NCI-H748 (cell line): ENCODE results near the gene PHACTR1.

Source experiments
- DNase-seq: peaks from one replicate; lab custom pipeline; 2025; ENCODE audit not compliant: unreplicated experiment; lab: John Stamatoyannopoulos, UW

The PHACTR1 gene

DNA sequence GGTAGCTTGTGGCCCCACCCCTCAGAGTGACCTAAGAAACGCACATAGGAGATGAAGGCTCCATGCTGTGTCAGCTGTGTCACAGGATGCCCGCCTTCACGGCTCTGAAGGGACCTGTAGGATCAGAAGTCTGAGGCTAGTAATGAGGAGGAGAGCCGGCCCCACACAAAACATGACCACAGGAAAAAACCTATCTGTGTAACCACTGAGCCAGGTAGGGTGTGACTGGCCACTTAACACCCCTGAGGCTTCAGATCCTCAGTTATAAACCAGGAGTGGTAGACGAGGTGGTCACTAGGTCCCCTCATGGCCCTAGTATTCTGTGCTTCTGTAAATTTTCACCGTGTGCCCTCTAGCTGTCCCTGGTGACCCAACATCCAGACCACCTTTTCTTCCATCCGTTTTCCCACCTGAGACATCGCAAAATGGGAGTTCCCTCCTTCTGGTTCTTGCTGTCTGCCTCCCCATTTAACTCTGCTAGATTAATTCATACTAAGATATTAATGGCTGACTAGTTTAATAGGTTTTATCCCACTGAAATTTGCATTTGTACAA is 558.9 kb downstream of the PHACTR1 start:
- no peak for DNase-seq

DNA sequence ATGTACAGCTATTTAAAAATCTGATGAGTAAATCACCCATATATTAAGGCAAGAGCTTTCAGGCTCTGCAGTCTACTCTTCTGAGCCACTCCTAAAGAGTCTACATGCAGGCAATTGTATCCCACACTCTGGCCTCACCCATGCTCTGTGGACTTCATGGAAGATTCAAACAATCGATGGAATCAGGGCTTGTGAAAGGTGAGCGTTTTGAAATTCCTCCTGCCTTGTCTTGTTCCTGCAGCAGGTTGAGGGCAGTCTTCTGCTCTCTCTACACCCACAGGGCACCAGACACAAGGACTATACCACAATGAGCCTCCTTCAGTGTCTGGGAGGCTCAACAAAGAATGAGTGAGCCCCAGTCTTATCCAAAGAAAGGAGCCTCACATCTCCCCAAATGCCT is 560.7 kb downstream of the PHACTR1 start:
- no peak for DNase-seq

DNA sequence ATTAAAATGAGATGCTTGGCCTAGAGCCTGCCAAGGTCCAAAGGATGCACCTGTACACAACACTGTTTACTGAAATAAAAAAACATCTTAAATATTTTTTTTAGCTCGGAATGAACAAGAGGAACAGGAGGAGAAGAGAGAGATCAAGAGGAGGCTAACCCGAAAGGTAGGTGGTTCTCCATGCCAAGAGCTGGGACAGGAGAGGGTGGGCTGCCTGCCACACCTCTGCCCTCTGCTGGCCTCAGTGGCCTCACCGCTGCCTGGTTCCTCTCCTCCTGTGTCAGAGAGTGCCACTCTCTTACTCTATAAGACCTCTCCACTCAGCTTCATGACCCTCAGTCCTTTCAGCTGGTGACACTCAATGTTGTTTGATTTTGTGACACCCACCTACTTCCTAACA is 561.6 kb downstream of the PHACTR1 start:
- peak; percentile 29 for DNase-seq

DNA sequence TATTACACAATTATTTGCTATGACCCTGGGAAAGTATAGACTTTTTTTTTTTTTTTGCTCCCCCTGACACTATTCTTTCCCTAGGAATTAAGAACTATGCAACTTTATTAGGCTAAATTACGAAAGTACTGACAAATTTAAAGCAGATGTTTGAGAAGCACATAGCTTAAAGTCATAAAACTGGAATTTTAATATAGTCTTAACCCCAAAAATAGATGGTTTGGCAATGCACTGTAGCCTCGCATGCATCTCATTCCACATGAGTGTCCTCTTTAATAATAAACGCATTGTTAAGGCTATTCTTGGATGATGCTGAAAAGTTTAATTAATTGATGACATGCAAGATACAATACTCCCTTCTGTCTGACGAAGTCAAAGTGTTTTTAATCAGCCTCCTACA is 562.4 kb downstream of the PHACTR1 start:
- DNase-seq: no peak

DNA sequence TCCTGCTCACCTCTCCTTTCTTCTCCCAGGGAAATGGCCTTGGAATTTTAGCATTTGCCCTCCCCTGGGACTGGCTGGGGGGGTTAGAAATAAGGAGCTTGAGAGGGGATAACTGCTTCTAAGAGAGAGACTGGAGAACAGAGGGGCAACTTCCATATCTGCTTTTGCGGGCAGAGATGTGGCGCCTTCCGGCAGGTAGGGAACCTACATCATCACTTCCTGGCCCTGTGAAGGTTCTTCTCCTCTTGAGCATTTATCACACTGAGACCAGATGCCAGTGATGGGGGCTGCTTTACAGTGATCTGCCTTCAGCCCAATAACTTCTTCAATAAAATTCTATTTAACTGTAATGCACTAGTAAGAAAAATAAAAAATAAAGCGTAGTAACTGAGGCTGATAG is 563.7 kb downstream of the PHACTR1 start:
- no peak for DNase-seq

DNA sequence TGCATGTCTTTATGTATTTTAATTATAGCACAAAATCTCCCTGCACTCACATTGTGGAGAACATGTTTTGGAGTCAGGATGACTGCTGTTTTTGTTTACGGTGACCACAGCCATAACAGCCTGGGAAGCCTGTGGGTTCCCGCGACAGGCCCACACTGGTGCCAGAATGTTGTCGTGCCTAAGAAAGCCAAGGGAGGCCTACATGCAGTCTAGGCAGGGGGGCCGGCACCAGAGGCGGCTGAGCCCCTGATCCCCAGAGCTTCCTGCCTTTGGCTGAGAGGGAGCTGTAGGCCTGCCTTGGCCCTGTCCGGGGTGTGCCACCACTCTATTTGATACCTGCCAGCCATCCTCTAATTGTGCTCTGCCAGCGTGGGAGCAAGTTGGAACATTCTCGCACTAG is 565.1 kb downstream of the PHACTR1 start:
- DNase-seq: no peak

DNA sequence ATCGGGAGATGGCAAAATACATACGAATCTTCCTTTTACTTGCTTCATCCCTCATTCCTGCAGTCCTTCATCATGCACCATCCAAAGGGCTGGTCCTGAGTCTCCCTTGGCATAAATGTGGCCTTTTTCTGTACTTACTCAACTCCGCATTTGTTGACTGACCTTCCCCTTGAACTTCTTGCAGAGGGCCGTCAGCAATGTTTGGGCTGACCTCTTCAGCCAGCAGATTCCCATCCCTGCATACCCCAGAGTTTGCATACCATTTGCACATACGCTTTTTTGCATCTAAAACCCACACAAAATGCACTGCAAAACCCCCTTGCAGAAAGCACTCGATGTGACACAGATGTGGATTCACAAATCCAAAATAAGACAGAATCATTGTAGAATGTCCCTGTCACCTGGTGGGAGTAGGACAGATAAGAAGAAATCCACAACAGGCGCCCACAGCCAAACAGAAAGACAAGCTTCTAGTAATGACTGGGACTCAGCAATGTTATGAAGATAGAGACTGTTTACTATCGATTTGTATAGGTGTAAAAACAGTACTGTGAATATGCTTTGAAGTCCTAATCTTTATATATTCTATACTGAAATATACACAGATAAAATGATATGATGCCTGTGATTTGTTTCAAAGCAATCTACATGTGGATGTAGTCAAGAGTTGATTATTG is 566.0 kb downstream of the PHACTR1 start:
- DNase-seq: no peak

GRCh38 chr6:13283331-13283730 is 566.8 kb downstream of the PHACTR1 start:
- no peak for DNase-seq

GRCh38 chr6:13284646-13285045 is 568.1 kb downstream of the PHACTR1 start:
- DNase-seq: no peak

- no peak for DNase-seq
Observed at GRCh38 chr6:13285705-13286104, 569.1 kb downstream of the PHACTR1 start.

DNA sequence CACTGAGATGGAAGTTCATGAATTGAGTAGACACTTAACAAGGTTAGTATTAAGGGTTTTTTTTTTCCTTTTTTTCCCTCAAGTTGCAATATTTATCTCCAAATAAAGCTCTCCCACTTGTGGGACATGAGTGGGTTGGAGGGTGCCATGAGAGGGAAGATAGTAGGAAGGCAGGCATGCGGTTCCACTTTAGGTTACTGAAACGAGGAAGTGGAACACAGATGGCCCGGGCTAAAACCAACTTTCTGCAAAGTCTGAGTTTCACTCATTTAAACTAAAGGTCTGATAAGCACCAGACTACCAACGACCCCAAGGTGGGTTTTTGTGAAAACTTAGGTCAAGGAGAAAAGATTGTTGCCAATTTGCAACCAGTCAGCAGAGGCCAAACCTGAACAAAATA is 569.6 kb downstream of the PHACTR1 start:
- DNase-seq: no peak

- DNase-seq: no peak
Observed at GRCh38 chr6:13287104-13287503, 570.5 kb downstream of the PHACTR1 start.

DNA sequence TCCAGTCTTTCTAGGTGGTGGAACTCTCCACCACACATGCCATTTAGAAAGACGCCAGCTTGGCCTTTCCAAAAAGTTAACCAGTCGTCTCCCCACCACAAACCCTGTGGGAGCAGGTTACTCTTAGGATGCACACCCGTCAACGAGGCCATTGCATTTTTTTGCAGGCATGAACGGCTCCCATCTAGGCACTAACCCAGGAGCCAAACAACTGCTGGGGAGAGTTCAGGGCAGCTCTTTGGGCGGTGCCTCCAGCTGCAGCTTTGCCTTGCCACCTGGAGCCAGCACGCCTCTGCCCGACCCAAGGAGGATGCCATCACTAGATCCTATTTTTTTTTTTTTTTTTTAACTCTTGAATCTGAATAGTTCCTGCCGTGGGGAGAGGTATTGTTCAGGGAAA is 571.9 kb downstream of the PHACTR1 start:
- no peak for DNase-seq

DNA sequence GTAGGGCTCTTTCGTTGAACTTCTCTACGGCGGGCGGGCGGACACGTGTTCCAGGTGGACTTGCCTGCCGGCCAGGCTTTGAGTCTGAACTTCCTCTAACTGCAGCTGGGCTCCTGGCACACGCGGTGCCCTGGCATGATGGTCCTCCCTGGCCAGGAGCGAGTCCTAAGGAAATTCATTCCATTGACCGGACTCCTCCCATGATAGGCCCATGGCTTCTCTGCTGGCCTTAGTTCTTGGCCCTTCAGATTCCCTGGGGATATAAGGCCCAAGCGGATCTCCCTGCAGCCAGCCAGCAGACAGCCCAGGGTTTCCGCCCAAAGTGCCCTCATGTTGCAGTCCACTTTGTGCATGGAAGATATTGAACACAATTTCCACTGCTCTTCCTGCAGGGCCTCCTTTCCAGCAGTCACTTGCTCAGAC is 572.4 kb downstream of the PHACTR1 start:
- DNase-seq: no peak

DNA sequence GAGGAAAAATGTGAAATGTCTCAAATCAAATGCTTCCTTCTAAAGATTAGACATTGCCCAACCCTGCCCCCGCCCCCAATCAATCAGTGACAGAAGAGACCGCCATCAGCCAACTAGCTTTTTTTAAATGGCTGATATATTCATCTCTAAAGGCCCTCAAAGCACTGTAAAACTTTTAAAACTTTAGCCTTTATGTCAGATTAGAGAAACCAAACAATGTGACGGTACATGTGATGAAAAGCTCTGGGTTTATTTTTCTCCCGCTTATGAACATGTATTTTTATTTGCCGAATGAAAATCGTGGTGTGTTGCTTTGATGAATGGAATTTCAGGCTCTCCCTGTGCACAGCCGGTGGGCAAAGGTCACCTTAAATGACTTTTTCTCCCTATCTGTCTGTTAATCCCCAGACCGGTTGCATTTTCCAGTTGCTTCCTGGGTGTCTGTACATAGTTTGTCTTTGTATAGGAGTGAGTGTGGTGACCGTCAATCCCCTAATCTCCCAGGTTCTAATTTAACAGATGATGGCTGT is 573.3 kb downstream of the PHACTR1 start:
- DNase-seq: no peak

DNA sequence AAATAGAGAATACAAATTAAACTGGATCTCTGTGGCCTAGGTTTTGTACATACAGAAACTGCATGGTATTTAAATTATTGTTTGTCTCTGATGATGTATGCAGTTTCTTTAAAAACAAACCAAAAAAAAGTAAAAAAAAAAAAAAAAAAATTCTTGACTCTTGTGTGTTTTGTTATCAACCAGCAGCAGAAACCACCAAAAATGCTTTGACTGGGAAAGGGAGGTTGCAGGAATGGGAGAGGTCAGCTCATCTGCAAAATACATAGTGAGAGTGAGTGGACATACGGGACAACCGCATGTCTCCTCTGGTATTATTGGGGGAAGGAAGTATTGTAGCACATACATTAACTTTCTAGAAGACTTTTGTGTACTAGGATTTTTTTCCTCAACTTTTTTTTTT is 573.8 kb downstream of the PHACTR1 start:
- DNase-seq: no peak

GRCh38 chr6:13292774-13293173 is 576.2 kb downstream of the PHACTR1 start:
- DNase-seq: no peak

DNA sequence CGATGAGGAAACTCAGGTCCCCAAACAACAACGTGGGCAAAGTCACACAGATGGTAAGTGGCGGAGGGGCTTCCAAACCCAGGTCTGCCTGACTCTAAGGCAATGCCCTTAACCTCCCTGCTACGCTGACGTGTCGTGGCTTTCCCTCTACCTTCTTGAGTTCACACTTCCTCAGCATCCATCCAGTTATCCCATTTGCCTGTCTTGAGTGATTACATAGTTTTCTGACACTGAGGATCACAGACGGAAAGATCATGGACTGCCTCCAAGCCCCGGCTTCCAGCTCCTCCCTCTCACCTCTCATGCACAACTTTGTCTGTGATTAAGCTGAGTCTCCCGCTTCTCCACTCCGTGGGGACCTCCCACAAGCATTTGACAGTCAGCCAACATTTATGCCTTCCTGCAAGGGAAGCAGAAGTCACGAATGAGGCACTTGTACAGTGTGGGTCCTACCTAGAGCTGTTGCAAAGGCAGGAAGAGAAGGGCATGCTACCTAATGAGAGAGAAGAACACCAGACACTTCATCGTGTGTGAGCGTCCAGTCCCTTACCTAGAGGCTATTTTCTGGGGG is 578.0 kb downstream of the PHACTR1 start:
- no peak for DNase-seq

GRCh38 chr6:13295576-13295975 is 579.0 kb downstream of the PHACTR1 start:
- DNase-seq: no peak

DNA sequence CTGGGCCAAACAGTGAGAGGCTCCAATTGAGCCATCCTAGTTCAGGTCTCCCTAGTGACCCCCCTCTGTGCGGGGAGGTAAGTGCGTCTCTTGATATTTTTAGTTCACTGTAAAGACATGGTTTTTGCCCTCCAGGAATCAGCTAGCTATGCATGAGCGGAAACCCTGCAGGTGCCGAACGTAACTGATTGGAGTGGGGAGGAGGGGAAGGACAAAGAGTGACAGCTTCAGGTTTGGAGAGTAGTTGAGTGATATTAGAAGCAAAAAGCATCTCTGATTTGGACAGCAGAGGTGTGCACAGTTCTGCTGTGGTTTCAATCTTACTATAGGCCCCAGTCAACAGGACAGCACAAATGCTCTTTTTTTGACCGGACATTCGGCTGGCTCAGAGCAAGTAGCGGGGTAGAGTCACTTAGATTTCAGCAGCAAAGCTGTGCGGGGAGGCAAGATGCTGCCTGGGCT is 580.0 kb downstream of the PHACTR1 start:
- no peak for DNase-seq

- no peak for DNase-seq
Observed at GRCh38 chr6:13297391-13297790, 580.8 kb downstream of the PHACTR1 start.

GRCh38 chr6:13298446-13298845 is 581.9 kb downstream of the PHACTR1 start:
- no peak for DNase-seq
